Endometrial microvascular endothelial cells (primary cell): ENCODE measurements around the gene MINPP1. TPM values are rescaled to one million over a fixed set of nuclear protein-coding genes. Genes with fewer than 3 reads are reported as not detected.
"Not testable (repeated sequence)": the region's sequence is repeated elsewhere in the genome, so short reads cannot be mapped to it uniquely, and the experiment has no call there.

Source experiments
- in situ Hi-C: cut with HindIII; loops from 2 replicates; pipeline ENCODE4 v1.10.0; 2017; ENCODE audit warnings: low sequenced_read_pairs, low pct_unique_long_range_greater_than_20kb; ENCODE audit errors: inconsistent ontology term
- total RNA-seq: library from RNA; depleted of rRNA; stranded (reverse); fragments of >200 nt; gene quantifications from one replicate; pipeline ENCODE4 v1.2.3, GENCODE V29; 2015; ENCODE audit errors: inconsistent ontology term

The MINPP1 gene
- total RNA-seq, 1 donor from 2014 or later: 36.8 TPM

DNA sequence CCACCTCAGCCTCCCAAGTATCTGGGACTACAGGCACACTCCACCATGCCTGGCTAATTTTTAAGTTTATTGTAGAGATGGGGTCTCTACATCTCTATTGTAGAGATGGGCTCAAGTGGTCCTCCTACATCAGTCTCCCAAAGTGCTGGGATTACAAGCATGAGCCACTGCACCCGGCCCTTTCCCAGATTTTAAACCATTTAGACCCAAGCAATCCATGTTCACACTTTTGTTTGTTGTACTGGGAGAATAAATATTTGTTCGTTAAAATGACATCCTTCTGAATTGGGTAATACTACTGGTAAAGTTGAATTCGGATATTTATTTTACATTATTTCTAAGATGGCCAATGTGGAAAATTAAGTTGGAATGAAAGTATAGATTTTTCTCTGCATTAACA, 52.7 kb downstream of the MINPP1 start:
- in situ Hi-C loops: no loop called here

DNA sequence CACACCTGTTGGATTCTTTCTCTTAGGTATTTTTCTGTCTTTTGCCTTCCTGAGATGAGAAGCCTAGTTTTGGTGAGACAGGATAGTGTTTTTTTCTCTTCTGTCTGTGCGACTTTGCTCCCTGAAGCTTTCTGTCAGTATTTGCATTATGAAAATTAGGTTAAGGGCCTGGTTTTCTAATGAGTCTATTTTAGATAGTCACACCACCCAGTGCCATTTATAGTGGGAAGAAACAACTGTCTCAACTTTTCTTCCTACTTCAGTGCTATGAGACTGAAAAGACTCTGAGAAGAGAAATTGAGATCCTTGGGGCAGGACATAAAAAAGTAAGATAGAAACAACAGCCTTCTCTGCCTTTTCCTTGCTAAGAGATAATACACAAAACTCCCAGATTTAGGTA, 53.6 kb downstream of the MINPP1 start:
- in situ Hi-C loops: no loop called here

DNA sequence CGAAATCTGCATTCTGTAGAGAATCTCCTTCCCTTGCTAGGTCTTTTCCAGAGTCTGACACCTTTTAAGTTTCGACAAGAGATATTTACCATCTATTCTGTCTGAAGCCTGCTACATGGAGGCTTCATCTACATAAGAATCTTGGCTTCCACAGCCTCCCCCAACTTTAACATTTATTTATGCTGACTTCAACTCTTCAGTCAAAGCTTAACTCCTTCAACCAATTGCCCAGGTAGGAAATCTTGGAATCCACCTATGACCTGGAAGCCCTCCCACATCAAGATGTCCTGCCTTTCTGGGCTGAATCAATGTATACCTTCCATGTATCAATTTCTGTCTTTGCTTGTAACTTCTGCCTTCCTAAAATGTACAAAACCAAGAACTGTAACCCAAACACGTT, 54.7 kb downstream of the MINPP1 start:
- in situ Hi-C loops: no loop called here

DNA sequence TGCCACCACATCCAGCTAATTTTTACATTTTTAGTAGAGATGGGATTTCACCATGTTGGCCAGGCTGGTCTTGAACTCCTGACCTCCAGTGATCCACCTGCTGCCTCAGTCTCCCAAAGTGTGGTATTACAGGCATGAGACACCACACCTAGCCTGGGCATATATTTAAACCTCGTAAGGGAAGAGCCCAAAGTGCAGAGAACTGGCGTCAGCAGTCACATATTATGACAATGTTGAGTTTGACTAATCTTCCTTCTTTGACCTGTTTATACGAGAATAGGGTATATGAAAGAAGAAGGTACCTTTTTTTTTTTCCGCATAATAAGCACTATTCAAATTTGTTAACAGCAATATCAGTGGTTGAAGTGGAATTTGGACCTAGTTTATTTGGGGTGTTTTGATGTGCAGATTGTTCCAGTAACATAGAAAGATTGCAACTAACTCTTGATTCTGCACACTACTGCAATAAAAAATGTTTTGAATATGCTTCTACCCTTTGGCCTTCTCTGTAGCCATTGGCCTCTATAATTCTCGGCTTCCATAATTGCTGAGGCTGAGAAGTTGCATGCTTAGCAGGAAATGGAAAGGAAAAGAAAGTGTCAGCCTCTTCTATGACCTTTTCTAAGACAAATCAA, 55.9 kb downstream of the MINPP1 start:
- in situ Hi-C loops: no loop called here

DNA sequence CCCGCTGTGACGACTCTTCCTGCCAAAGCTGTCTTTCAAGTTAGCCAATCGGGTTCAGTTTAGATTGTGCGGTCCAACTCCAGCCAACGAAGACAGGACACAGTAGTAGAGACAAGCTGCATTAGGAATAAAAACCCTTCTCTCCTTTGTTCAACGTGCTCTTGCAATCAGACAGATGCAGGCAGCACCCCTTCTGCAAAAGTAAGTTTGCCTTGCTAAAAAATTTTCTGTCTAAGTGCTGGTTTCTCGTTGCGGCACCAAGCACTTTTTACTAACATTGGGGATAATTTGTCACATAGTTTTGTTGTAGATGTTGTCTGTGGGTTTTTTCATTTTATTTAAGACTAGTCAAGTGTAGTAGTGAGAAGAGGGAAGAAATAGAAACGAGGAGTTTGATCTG, 58.1 kb downstream of the MINPP1 start:
- in situ Hi-C loops: no loop called here

DNA sequence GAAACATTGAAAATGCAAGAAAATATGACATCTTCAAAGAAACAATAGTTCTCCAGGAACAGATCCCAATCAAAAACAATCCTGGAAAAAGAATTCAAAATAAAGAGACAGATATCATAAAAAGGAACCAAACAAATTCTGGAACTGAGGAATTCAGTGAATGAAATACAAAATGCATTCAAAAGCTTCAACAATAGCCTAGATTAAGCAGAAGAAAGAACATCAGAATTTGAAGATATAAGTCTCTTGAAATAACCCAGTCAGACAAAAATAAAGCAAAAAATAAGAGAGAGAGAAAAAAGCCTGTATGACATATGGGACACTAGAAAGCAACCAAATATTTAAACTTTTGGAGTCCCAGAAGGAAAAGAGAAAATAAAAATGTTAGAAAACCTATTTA, 60.3 kb downstream of the MINPP1 start:
- in situ Hi-C loops: no loop called here

DNA sequence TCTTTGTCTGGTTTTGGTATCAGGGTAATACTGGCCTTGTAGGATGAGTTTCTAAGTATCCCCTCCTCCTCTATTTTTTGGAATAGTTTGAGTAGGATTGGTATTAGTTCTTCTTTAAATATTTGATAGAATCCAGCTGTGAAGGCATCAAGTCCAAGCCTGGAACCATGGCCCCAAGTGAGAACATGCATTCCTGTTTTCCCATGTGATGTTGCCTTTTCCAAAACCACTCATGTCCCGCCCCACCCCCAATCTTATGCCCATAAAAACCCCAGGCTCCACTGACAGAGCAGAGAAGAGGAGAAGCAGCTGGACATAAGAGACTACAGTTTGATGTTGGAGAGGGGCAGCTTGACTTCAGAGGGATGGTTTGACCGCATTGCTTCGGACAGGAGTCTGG, 71.2 kb downstream of the MINPP1 start:
- in situ Hi-C loops: no loop called here

DNA sequence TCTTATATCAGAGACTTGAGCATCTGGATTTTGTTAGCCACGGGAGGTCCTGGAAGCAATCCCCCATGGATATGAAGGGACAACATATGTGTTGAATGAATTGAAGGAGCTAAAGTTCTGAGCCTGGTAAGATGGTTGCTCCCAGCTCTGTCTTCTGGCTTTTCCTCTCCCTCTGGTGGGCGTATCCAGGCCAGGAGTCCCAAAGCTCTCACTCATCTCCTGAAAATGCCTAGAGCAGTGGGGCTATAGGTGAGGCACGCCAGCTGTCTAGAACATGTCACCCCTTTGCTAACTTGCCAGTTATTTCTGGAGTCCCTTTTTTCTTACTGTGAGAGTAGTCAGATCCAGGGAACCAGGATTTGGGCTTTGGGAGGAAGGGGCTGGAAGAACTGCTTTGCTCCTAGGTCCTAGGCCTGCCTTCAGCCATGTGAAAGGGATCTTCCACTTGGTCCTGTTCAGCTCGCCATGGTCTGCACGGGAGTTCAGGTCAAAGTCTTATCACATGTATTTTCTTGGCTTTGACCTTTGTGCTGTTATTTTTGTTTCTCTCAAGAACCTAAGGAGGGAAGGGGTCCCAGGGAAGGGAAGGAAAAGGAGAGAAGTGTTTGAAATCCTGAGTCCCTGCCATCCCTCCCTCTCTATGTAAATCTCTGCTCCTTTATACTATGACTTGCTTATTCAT, 73.6 kb downstream of the MINPP1 start:
- in situ Hi-C loops: no loop called here

DNA sequence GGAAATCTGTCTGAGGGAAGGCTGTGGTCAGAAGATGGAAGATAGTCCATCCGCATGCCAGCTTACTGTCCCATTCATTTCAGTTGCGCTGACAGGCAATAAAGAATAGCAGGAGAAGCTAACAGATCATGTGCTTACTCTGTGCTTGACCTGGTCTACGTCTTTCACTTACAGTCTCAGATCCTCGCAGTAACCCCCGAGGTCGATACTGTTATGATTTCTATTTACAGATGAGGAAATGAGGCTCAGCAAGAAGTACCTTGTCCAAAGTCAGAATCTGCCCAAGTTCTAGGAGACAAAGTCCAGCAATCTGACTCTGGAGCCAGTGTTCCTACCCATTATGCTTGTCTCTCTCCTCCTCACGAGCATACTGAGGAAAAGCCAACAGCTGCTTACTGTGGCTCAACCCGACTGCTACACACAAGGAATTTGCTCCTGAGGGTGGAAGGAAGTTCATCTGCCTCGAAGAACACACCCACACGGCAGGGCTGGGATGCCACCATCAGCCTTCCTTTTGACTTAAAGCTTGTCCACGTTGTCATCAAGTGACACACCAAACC, 74.2 kb downstream of the MINPP1 start:
- in situ Hi-C loops: no loop called here

DNA sequence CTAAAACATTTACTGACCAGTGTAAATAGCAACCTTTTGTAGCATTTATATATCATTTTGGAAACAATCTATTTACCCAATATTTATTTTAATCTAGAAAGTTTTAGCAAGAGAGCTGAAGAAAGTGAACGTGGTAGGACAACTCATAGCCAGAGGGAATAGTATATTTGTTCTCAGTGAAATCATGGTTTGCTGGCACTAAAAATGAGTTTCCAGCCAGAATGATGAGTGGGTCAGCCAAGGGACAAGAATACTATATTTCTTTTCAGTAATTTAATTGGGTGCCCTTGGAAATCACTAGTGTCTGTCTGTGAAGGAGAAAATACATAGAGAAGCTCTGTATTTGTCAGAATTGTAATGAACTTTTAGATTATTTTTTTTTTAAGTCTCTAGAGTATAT, 74.9 kb downstream of the MINPP1 start:
- in situ Hi-C loops: no loop called here

DNA sequence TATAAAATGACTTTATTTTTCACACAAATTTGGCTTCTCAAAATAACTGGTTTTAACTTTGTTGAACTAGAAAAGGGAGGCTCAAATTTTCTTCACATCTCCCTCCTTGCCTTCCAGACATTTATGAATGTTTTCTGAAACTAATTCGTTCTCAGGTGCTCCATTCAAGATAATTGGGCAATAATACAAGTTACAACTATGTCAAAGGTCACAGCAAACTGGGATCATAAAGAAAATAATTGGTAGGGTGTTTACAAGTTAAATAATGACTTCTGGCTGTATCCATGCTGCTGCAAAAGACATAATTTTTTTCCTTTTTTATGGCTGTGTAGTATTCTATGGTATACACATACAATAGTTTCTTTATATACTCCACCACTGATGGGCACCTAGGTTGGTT, 75.3 kb downstream of the MINPP1 start:
- in situ Hi-C loops: no loop called here

DNA sequence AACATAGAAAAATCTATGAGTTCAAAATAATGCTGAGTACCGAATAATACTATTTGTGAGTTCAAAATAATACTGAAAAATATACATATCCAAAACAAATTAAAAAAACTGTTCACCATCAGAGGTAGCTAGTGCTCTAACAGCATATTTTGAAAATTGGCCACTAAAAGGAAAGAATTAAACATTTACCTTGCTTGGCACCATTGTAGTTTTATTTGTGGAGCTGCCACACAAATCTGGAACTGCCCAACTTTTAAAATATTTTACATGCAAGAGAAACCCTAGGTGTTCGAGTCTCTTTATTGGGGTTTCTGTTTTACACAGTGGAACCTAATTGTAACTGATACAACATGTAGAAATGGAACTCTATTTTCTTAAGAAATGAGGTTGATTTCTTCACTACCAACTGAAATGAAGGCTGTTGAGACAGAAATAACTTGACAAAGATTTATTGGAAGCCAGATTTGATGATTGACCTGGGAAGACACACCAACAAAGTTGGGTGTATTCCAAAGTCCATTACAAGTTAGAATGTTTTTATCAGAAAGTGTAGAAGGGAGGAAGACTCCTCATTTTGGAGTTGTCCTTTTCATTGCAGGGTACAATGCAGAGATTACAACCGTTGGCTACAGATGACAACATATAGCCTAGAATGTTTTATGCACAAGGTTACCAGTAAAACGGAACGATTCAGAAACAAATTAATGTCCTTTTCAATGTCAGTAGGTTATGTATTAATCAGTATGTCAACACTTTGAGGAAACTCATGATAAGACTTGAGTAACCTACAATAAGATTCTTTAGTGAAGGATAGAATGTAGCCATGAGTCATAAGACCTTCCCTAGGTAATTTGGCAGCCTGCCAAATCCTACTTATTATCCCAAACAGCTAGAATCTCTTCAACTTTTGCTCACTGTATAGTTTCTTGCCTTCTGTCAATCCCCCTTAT, 81.1 kb downstream of the MINPP1 start:
- in situ Hi-C loops: no loop called here

DNA sequence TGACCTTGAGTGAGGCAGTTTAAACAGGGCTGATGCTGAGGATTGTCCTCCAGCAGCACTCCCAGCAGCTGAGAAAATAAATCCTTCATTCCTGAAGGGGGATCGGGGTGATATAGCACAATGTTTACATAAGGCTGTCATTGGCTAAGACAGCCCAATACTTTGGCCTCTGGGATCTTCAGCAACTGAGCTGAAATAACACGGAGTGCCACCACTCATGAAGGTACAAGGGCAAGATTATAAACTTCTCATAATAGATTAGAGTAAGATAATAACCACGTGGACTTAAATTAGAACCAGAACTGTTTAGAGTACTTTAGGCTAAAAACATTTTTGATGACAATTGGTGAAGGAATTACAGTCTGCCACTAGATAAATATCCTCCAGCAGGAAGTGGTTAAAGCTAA, 85.0 kb downstream of the MINPP1 start:
- in situ Hi-C loops: no loop called here

DNA sequence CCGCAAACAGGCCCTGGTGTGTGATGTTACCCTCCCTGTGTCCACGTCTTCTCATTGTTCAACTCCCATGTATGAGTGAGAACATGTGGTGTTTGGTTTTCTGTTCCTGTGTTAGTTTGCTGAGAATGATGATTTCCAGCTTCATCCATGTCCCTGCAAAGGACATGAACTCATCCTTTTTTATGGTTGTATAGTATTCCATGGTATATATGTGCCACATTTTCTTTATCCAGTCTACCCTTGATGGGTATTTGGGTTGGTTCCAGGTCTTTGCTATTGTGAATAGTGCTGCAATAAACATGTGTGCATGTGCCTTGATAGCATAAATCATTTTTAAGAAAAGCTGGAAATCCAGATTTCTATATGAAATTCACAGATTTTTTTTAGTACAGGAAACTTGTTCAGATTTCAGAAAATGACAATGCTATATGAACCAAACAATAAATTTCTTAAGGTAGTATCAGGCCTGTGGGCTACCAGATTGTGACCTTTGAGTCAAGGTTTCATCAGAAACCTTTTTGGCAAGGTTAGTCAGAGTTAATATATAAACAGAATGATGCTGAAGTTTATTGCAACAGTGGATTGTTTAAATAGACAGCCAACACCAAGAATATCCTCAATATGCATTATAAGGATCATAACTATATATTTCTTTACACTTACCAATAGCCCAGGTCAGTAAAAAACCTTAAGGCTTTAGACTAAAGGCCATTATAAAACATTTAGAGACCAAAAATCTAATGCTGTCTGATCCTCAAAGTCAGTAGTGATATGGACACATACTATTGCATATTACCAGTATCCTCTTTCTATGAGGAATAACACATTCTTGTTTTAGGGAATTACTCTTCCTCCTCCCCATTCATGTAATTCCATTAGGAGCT, 86.3 kb downstream of the MINPP1 start:
- in situ Hi-C loops: no loop called here

DNA sequence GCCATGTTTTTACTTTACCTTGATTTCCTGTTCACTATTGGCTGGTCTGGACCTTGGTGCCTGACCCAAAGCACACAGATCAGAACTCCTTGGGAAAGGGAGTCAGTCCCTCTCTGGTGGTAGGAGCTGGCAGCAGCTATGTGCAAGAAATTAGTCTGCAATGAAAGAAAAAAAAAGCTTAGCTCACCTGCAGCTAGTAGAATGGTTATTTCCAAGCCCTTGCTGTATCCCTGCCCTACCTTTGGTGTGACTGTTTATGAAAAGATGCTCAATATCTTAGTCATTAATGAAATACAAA, 86.8 kb downstream of the MINPP1 start:
- in situ Hi-C loops: no loop called here

DNA sequence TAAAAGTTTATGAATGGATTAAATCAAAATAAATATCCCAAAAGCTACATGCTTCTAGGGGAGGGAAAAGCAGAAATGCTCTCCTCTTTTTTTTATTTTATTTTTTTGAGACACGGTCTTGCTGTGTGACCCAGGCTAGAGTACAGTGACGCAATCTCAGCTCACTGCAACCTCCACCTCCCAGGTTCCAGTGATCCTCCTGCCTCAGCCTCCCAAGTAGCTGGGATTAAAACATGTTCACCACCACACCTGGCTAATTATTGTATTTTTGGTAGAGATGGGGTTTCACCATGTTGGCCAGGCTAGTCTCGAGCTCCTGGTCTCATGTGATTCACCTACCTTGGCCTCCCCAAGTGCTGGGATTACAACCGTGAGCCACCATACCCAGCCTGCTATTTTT, 88.2 kb downstream of the MINPP1 start:
- in situ Hi-C loops: not testable (repeated sequence)

DNA sequence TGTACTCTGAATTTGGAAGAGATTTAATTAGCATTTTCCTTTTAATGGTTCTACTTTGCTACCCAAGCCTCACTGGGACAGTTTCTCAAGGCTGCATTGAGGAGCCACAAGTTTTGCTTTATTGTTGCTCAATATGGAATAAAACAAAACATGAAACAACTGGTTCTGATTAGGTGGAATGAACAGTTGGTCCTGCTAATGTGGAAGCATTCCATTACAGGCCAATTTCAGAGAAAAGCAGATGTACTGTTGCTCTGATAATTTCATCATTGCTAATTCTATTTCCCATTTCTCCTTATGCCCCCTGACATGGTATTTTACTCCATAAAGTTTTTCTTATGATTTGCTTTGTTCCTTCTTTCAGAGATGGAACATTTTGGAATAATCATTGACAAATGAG, 89.0 kb downstream of the MINPP1 start:
- in situ Hi-C loops: no loop called here

DNA sequence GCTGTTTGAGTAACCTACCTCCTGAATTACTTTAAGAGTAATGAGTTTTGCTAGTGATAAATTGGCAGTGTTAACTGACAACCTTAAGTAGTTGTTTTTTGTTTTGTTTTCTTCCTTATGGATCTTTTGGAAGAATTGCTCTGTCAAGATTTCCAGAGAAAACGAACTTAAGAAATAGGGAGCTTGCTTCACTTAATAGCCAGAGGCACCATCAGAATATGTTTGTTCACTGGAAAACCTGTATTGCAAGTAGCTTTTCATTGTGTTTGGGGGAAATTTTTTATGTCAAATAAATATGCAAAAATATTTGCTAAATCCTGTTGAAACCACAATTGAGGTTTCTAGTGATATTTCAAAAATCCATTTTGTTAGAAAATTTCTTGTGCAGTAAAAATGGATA, 89.5 kb downstream of the MINPP1 start:
- in situ Hi-C loops: no loop called here

DNA sequence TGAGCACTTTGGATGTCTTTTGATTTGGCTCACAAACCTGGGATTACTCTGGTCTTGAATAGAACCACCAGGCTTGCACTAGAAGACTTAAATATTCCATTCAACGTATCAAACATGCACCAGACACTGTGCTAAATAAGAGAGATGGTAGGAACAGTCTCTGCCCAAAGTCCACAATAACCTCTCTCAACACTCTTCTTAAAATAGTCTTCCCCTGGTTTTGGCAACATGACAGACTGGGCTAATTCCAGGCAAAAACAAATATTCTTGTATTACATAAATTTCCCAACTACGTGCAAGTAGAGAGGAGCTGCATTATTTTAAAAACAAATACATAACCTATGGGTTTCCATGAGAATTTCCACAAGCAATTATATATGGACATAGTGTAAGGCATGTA, 90.2 kb downstream of the MINPP1 start:
- in situ Hi-C loops: no loop called here
